IPS DF 19.7 (cell line): ENCODE data around the gene ATP1B1.
"Not testable (repeated sequence)": the region's sequence is repeated elsewhere in the genome, so short reads cannot be mapped to it uniquely, and the experiment has no call there.

Experiments used
- DNase-seq: peaks from one replicate; pipeline ENCODE4 v3.0.0-alpha.2; 2013; ENCODE audit warnings: low read depth, low spot score

ATP1B1 gene

GRCh38 chr1:169115891-169116585, 9.5 kb downstream of the ATP1B1 start:
- no peak for DNase-seq

GRCh38 chr1:169117014-169117413, 10.5 kb downstream of the ATP1B1 start:
- DNase-seq, result no peak

- DNase-seq, result no peak
Measured at GRCh38 chr1:169117599-169117998, 11.1 kb downstream of the ATP1B1 start.

- no peak for DNase-seq
Measured at GRCh38 chr1:169118227-169118626, 11.7 kb downstream of the ATP1B1 start.

- no peak for DNase-seq
Measured at GRCh38 chr1:169119405-169119804, 12.9 kb downstream of the ATP1B1 start.

GRCh38 chr1:169120066-169120465, 13.6 kb downstream of the ATP1B1 start:
- no peak for DNase-seq

- no peak for DNase-seq
Measured at GRCh38 chr1:169121146-169121923, 14.8 kb downstream of the ATP1B1 start.

- no peak for DNase-seq
Measured at GRCh38 chr1:169122976-169123375, 16.5 kb downstream of the ATP1B1 start.

GRCh38 chr1:169124459-169124858, 18.0 kb downstream of the ATP1B1 start:
- no peak for DNase-seq

- DNase-seq, result not testable (repeated sequence)
Measured at GRCh38 chr1:169125597-169125996, 19.1 kb downstream of the ATP1B1 start.

- DNase-seq, result no peak
Measured at GRCh38 chr1:169126335-169126734, 19.8 kb downstream of the ATP1B1 start.

GRCh38 chr1:169127305-169127704, 20.8 kb downstream of the ATP1B1 start:
- DNase-seq, result no peak

GRCh38 chr1:169128562-169128961, 22.1 kb downstream of the ATP1B1 start:
- DNase-seq, result no peak

- no peak for DNase-seq
Measured at GRCh38 chr1:169129109-169129784, 22.8 kb downstream of the ATP1B1 start.

- no peak for DNase-seq
Measured at GRCh38 chr1:169130683-169131082, 24.2 kb downstream of the ATP1B1 start.

- no peak for DNase-seq
Measured at GRCh38 chr1:169132512-169133227, 26.2 kb downstream of the ATP1B1 start.

GRCh38 chr1:169133228-169133576, 26.7 kb downstream of the ATP1B1 start:
- DNase-seq, result no peak

- no peak for DNase-seq
Measured at GRCh38 chr1:169133801-169134502, 27.5 kb downstream of the ATP1B1 start.

GRCh38 chr1:169137357-169137756, 30.9 kb downstream of the ATP1B1 start:
- no peak for DNase-seq

GRCh38 chr1:169138866-169139670, 32.6 kb downstream of the ATP1B1 start:
- DNase-seq, result no peak

GRCh38 chr1:169141356-169141755, 34.9 kb downstream of the ATP1B1 start:
- DNase-seq, result no peak
